Upper lobe of left lung (tissue), 4 donors: ENCODE measurements around the gene DKK3.

Experiments
- POLR2AphosphoS5 ChIP-seq, 2 donors: sonication (generic); formaldehyde crosslinking; IDR thresholded peaks; one replicate each; pipeline ENCODE4 v1.5.1; 2017; ENCODE audit warnings: antibody characterized with exemption in 2 of 2
- TF ChIP-seq, protein P1 (sequence below), 6 experiments: fragments of 450-650 bp in 4 of 6; fragments of 200-600 bp in 2 of 6; sonication (generic) in 2 of 6; IDR thresholded peaks; one replicate each; pipeline ENCODE4 v1.5.1; 2016 to 2019; ENCODE audit warnings: antibody characterized with exemption in 6 of 6

DNA sequence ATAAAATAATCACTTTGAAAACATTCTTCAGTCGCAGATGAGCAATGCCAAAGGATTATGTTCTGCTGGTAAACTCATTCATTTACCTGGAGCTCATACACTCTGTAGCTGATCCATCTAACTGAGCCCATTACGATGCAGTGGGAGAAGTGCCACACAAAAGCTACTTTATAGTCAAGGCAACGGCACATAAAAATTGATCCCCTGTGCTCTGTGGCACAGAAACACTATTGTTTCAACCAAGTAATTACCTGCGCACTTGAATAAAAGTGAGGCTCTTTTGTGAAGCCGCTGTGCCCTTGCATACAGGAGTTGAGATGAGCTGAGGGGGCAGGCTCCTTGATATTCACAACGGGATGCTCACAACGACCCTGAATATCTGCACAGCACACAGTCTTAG lies 7.2 kb downstream of the DKK3 start:
- TF ChIP-seq POLR2AphosphoS5 (IDR thresholded peaks at IDR 0.05): no peak
- TF ChIP-seq, protein P1, sequence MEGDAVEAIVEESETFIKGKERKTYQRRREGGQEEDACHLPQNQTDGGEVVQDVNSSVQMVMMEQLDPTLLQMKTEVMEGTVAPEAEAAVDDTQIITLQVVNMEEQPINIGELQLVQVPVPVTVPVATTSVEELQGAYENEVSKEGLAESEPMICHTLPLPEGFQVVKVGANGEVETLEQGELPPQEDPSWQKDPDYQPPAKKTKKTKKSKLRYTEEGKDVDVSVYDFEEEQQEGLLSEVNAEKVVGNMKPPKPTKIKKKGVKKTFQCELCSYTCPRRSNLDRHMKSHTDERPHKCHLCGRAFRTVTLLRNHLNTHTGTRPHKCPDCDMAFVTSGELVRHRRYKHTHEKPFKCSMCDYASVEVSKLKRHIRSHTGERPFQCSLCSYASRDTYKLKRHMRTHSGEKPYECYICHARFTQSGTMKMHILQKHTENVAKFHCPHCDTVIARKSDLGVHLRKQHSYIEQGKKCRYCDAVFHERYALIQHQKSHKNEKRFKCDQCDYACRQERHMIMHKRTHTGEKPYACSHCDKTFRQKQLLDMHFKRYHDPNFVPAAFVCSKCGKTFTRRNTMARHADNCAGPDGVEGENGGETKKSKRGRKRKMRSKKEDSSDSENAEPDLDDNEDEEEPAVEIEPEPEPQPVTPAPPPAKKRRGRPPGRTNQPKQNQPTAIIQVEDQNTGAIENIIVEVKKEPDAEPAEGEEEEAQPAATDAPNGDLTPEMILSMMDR (IDR thresholded peaks at IDR 0.05): no peak
